Measurements from ENCODE around the gene LACTBL1.
"Not testable (repeated sequence)": the region's sequence is repeated elsewhere in the genome, so short reads cannot be mapped to it uniquely, and the experiment has no call there.

LACTBL1 gene

GRCh38 chr1:22983944-22984343 lies 11.3 kb upstream of the LACTBL1 start:
- no peak for TF ChIP-seq CTCF (IDR thresholded peaks at IDR 0.05; ENCODE audit: low read depth, low read length)
- no peak overlapping the region for H3K4me3 ChIP-seq (ENCODE audit: low read depth, low read length)

- not testable (repeated sequence) for H3K4me3 ChIP-seq (ENCODE audit: low read depth, low read length)
Observed at GRCh38 chr1:22980471-22980790, 7.8 kb upstream of the LACTBL1 start.

- no peak overlapping the region for H3K4me3 ChIP-seq (ENCODE audit: low read depth, low read length)
- no peak for TF ChIP-seq CTCF (IDR thresholded peaks at IDR 0.05; ENCODE audit: low read depth, low read length)
Observed at GRCh38 chr1:22978299-22978698, 5.6 kb upstream of the LACTBL1 start.

- TF ChIP-seq CTCF (IDR thresholded peaks at IDR 0.05; ENCODE audit: low read depth, low read length), result peak; percentile 84
- no peak overlapping the region for H3K4me3 ChIP-seq (ENCODE audit: low read depth, low read length)
Observed at GRCh38 chr1:22976461-22977243, 4.0 kb upstream of the LACTBL1 start.

- no peak overlapping the region for H3K4me3 ChIP-seq (ENCODE audit: low read depth, low read length)
- no peak for TF ChIP-seq CTCF (IDR thresholded peaks at IDR 0.05; ENCODE audit: low read depth, low read length)
Observed at GRCh38 chr1:22976127-22976460, 3.4 kb upstream of the LACTBL1 start.

GRCh38 chr1:22975694-22976093 lies 3.0 kb upstream of the LACTBL1 start:
- no peak overlapping the region for H3K4me3 ChIP-seq (ENCODE audit: low read depth, low read length)
- TF ChIP-seq CTCF (IDR thresholded peaks at IDR 0.05; ENCODE audit: low read depth, low read length), result no peak

GRCh38 chr1:22971611-22972405 lies 858 bp downstream of the LACTBL1 start:
- H3K4me3 ChIP-seq (ENCODE audit: low read depth, low read length), result no peak overlapping the region

More at GRCh38 chr1:22971611-22972405, 858 bp downstream of the LACTBL1 start:
- no peak for TF ChIP-seq CTCF (IDR thresholded peaks at IDR 0.05; ENCODE audit: low read depth, low read length)

All from WI38 (cell line).